HG03064 (cell line): ENCODE data around the gene SH3PXD2B.

Source experiments
- ATAC-seq: cut with Tn5 transposase; IDR thresholded peaks from one replicate; pipeline ENCODE4 v1.9.1; 2021; ENCODE audit warnings: low read depth; ENCODE audit not compliant: unreplicated experiment

SH3PXD2B gene

DNA sequence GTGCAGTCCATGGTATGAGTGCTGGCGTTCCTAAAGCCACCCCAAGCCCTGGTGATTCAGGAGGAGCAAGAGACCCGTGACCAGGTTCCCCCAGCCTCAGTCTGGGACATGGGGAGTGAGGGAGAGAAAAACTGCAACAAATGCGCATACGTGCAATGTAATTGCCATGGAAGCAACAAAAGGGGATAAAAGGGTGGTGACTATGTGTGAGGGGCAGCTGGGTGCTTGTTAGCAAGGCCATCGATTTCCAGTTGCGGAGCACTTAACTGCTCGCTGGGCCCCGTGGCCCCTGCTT lies 709 bp upstream of the SH3PXD2B start:
- ATAC-seq, result no peak

DNA sequence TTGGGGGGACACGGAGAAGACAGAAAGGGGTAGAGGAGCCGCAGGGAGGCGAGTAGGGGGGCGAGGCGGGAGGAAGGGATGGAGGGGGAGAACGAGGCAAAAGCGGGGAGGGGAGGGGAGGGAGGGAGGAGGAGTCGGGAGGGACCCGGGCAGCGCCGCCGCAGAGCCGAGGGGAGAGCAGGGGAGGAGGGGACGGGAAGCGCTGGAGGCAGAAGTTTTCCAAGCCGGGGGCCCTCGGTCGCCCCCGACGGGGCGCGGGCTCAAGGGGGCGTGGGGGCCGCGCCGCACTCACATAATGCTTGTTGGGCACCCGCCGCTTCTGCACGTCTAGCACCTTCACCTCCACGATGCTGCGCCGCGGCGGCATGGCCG lies 353 bp downstream of the SH3PXD2B start:
- ATAC-seq, result no peak

DNA sequence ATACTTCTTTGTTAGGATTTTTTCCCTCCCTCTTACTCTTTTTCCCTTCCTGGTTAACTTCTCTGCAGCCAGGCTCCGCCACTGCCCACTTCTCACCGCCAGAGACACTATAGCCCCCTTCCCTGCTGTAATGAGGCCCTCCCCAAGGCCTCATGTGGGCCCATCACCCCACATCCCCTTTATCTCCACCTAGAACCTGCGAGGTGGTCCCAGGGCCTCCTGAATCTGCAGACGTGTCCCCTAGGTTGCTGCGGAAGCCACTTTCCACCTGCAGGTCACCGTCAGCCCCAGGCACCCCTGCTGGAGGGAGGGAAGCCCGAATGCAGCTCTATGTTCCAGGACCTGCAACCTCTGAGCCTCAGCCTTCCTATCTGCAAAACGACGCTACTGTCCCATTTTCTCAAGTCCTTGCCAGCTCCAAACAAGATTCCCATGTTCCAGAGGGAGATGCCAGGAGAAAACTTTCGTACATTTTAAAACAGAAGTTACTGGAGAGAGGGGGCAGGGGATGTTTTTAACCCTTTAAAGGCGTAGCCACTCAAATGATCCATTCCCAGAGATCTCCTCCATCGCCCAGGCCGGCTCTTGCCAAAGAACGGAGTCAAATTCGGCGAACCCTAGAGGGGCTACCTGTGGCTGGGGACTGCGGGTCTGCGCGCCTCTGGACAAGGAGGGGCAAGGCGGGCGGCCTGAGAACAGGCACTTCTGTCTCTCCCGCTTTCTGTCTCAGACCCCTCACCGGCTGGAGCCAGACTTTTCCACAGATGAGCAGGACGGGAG lies 929 bp downstream of the SH3PXD2B start:
- no peak for ATAC-seq

DNA sequence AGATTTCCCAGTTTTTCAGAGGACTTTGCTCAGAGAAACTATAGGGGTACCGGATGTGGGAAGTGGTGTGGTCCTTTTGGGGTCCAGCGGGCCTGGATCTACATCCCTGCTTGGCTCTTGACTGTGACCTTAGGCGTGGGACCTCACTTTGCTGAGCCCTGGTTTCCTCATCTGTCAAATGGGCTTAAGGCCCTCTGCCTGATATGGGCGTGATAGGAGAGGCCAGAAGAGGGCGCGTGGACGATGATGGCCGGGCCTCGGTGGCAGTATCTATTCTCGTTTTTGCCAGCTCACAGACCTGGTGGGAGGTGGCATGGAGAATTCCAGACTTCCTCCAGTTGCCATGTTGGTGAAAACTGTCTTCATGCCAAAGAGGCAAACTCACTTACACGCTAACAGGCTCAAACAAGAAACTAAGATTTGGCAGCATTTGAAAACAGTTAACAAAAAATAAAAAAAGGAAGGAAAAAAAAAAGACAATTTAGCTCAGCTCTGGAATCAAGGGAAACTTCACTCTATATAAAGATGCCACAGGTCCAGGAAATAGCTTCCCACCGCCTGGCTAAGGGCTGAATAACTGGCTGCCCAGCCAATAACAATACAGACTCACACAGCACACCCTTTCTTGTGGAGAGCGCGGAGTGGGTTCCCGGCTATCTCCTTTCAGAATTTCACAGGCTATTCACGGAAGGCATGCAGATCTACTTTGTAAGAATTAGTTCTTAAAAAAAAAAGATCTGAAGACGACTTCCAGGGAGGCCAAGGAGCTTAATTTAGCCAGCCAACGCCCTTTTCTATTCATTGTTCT lies 1.7 kb downstream of the SH3PXD2B start:
- no peak for ATAC-seq

DNA sequence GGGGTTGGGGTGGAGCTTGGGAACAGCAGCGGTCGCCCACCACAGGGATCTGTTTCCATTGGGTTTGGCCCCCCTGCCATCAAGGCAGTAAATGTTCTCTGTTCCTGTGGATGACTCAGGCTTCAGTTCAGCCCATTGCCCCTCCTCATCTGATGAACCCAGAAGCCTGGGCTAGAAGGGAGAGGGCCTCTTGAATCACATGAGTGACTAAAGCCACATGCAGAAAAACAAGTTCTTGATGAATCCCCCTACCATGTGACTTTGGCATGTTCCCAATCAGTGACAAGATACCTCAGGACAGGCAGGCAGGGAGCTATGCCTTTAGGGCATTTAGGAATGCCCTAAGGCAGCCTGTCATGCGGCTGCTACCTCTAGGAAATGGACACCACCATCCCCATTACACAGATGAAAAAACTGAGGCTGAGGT lies 2.5 kb downstream of the SH3PXD2B start:
- no peak for ATAC-seq

DNA sequence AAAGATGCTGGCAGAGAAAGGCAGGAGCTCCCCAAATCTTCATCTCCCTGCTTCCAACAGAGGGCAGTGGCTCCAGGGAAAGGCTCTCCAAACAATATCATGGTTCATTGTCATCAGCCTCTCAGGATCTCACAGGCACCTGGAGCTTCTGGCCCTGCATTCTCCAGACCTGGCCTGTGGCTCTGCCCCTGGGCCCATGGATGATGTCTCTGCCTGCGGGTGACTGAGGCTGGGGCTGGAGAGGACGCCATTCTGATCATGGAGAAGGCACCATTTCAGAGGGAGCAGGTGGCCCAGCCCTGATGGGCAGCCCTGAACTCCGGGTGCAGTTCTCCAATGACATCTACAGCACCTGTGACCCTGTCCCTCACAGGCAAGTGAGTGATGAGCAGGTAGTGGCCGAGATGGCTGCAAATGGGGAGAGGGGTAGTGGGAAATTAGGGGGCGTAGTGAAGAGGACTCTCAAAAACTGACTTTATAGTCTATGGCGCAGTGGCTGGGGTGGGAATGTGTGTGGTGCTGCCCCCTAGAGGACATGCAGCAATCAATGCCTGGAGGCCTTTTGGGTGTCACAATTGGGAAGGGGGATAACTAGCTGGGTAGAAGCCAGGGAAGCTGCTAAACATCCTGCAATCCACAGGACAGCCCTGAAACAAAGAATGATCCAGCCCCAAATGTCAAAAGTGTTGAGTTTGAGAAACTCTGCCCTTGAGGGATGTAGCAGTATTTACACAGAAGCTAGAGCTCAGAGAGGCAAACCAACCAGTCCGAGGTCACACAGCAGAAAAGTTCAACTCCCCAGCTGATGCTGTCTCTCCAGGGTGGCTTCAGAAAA lies 3.2 kb downstream of the SH3PXD2B start:
- ATAC-seq, result no peak

DNA sequence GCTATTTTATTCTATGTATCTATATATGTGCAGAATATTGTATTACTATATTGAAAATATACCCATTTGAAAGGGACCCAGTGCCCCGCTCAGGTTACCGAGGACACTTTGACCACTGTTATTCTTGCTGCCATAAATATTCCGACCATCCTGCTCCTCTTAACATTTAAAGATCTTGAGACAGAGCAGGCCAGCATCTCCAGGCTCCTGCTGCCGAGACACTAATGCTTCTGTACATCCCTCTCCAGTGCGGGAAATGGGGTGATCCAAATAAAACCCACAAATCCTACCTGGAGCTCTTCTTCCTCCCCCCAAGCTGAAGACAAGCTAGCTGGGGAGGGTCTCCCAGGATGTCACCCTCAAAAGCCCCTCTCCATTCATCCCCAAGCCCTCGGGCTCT lies 3.9 kb downstream of the SH3PXD2B start:
- no peak for ATAC-seq

DNA sequence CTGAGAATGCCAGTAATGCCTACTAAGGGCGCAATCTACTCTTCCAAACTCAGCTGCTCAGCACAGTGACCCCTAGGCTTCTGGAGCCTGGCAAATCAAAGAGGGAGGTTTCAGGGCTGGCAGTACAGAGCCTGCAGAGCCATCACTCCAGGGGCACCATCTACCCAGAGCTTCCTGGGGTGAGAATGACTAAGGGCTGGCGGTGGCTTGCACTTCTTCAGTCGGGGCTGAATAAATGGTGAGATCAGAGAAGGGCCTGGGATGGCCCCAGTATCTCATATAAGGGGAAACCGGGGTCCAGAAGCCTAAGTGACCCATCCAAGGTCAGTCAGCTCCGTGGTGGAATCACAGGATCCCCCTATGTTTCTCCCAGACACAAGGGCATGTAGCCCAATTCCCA lies 5.3 kb downstream of the SH3PXD2B start:
- no peak for ATAC-seq

DNA sequence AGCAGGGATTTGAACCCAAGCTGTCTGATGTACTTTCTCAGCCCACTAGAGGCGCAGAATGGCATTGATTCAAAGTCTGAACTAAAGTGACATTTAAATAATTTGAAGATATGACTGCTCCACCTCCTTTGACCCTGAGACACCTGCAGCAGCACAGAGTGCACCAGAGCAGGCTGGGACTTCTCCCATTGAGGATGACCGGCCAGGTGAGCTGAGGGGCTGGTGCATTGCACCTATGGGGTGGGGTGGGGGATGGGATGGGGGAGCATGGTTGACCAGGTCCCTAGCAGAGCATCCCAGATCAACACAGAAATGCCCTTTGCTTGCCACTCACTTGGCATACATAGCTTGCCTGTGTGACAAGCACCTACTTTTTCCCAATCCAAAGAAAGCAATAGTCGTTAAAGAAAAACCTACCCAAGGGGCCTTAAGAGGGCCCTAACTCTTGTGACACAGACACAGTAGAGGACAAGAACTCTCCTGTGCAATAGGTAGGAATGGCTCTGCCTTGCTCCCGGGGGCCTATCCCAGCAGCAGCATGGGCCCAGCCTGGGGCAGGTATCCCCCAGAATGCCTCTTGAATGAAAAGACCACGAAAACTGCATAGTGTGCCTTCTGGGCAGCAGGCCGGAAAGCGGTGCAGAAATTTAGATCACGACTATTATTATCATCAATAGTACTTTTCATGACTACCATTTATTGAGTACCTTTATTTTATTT lies 6.5 kb downstream of the SH3PXD2B start:
- no peak for ATAC-seq

DNA sequence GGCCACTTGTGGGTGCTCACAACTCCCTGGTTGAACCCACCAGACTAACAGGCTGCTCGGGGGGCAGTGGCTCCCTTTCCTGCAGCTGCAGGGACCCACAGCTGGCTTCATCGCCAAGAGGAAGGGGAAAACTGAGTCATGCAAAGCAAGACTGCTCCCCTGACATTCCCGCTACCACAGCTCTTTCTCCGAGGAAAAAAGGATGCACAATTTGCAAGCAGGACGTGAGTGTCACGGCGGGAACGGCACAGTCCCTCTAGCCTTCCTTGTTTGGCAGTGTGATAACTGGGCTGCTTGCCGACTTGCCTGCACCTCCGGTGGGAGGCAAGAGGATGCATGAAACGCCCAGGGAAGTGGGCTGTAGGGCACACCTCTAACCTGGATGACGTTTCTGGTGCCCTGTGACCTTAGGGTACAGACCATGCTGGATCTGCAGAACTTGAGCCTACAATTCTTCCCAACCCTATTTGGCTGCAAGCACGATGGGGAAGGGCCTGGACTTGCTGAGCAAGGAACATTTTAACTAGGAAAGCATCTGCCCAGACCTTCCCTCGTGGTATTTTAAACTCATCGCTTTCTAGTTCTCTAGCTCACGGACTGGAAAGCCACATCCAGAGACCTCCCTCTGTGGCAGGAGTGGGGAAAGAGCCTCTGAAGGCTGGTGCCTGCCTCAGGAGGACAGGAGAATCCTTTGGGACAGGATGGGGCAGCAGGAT lies 7.8 kb downstream of the SH3PXD2B start:
- ATAC-seq, result no peak

DNA sequence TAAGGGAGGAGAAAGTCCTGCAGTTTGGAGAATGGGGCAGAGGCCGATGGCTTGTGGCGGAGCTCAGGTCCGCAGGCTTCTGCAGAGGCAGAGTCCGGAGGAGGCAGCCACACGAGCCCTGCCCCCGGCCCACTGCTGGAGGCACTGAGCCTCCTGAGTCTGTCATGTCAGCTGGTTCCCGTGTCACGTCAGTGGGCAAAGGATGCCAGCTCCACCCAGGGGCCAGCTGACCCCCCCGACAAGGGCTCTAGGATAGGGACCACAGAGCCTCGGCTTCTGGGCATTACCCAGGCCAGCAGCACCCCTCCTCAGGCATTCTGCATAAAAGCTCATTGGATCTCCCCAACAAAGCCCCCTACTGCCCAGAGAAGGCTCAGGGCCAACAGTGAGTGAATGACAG lies 8.5 kb downstream of the SH3PXD2B start:
- ATAC-seq, result no peak

DNA sequence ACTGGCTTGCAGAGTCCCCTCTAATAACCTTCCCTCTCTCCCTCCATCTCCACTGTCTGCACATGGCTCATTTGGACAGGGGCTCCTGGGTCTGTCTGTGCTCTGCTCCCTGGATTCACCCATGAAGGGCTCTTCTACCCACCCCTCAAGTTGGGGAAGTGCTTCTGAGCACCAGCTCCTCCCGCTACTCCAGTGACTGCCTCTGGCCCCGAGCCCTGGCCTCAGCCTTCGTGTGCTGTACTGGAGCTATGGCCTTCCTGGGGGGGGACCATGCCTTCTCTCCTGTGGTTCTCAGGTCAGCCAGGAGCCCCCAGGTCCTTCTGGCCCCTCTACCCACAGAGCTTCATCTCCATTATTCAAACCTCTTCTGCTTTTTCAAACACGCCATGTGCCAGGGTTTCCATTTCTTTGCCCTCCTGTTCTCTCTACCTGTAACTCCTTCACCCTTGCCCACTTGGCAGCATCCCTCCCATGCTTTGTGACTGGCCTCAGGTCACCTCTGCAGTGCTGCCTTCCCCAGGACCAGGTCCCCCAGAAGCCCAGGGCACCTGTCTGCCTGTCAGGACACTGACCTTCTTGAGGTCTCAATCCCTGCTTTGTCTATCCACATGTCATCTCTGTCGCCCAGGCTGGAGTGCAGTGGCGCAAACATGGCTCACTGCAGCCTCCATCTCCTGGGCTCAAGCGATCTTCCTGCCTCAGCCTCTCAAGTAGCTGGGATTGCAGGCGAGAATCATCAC lies 9.5 kb downstream of the SH3PXD2B start:
- ATAC-seq, result no peak

DNA sequence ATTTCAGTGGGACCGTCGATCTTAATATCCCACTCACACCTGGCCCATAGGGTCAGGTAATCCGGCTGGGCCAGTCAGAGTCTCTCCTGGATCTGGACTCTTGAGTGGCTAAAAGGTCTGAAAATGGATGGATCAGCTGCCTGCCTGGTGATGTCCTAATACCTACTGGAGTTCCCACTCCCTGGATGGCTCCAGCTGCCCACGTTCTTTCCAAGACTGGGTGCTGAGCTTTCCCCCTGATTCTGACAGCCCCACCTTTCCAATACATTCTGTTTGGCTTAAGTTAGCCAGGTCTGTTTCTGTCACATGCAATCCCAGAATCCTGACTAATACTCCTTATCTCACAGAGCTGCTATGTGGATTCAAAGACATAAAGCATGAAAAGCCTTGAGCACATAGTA lies 10.2 kb downstream of the SH3PXD2B start:
- no peak for ATAC-seq

DNA sequence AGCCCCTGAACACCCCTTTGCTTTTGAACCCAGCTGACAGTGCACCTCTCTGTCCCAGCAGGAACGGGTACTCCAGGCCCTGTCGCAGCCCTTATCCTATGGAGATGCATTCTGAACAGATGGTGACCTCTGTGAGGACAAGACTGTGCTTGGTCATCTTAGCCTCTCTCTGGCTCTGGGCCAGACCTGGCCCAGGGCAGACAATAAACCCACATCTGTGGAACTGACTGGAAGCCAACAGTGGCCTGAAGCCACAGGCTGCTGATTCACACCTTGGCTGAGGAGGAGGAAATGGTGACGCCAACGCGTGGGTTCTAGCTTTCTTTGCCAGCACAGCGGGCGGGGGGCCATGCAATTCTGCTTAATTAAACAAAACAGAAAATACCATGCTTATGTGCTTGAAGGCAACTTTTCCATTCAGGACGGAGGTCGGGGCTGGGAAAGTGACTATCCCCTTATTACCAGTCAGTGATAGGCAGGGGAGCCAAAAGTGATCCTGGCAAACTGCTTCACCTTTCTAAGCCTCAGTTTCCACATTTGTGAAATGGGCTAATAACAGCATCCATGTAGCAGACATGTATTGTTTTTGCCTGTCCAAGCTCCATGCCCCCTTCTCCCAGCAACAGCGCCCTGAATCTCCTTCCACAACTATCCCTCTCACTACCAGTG lies 10.8 kb downstream of the SH3PXD2B start:
- no peak for ATAC-seq

DNA sequence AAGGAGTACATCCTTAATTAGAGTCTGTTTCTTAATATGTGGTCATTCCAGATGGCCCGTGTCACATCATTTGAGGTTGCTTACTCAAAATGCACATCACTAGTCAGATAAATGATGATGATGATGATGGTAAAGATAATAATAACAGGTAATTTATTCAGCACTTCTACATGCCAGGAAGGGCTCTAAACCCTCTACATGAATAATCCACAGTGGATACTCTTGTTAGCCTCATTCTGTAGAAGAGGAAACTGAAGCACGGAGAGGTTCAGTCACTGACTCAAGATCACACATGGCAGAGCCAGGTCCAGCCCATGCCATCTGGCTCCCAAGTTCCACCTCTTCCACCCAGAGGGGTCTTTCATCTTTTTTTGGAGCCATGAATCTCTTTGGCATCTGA lies 11.7 kb downstream of the SH3PXD2B start:
- ATAC-seq, result no peak

DNA sequence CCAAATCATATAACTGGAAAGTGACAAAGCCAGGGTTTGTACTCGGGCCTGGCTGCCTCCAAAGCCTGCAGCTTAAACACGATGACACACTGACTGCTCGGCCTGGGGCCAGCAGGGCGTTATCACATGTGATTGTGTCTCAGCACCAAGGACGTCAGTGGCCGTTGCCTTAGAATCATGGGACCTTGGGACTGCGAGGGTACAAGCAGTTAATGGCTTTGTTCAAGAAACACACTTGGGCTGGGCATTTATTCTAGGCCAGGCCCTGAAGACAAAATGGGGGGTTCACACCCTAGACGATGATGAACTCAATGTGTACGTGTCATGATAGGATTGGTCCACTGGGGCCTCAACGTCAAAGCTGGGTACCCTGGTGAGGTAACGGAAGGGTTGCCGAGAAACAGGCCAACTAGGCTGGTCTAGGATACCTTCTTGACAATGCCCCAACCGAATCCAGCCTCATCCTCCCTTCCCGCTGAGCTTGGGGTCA lies 13.0 kb downstream of the SH3PXD2B start:
- ATAC-seq, result no peak

DNA sequence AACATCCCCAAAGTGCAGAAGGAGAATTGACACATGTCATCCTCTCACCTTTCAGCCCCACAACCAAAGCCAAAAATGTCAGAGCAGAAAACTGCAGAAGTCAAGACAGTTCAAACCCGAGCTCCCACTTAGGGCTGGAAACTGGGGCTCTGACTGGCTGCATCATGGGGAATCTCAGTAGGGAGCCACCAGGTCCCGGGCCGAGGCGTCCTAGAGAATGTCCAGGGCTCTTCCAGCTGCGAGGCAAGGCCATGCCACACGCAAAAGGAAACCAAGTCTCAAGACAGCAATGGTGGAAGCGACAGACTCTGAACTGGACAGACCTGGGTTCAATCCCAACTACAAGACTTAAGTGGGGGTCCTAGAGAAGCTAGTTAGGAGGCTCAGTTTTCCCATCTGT lies 13.8 kb downstream of the SH3PXD2B start:
- ATAC-seq, result no peak

DNA sequence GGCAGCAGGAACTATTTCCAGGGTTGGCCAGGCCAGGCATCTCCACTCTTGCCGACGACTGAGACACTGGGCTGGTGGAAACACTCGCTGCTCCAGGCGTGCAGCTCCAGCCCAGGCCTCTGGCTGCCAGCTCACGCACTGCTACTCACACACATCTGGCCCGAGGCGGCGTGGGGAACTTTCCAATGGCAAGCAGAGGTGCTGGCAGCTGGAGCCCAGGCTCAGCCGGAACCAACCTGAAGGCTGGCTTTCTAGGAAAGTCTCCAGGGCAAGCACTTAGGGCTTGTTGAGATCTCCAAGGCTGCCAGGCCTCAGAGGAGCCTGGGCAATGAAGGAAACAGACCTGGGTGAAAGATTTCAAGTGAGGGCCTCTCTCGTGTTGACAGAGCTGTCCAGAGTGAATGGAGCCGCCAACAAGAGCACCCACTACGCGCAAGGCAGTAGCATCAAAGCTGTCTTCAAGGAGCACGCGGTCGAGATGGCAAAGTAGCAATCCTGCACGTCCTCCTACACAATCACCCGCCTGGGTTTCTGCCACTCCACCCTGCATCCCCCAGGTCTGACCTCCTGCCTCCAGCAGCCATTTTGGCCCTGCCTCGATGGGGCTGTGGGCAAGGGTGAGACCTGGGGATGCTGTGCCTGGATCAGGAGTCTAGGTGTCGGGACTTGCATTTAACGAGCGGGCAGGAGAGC lies 14.4 kb downstream of the SH3PXD2B start:
- ATAC-seq, result no peak
